IMR-90 (cell line): ENCODE measurements around the gene PAWR.

Experiments
- BHLHE40 ChIP-seq: fragments of 150-350 bp; IDR thresholded peaks from 2 replicates; pipeline ENCODE4 v1.6.1; 2016; ENCODE audit warnings: mild to moderate bottlenecking, low read depth, low read length
- CEBPB ChIP-seq: IDR thresholded peaks from 2 replicates; pipeline ENCODE4 v1.6.1; 2012; ENCODE audit warnings: low read depth, low read length, improper control_type of control experiment
- CTCF ChIP-seq: conservative IDR thresholded peaks from 2 replicates; pipeline ENCODE4 v1.5.1; 2012; ENCODE audit warnings: mild to moderate bottlenecking, low read depth, low read length, improper control_type of control experiment
- MAZ ChIP-seq: IDR thresholded peaks from 2 replicates; pipeline ENCODE4 v1.6.1; 2012; ENCODE audit warnings: low read depth, mild to moderate bottlenecking, low read length, improper control_type of control experiment, moderate library complexity, borderline replicate concordance
- MXI1 ChIP-seq: IDR thresholded peaks from 2 replicates; pipeline ENCODE4 v1.6.1; 2012; ENCODE audit warnings: low read depth, mild to moderate bottlenecking, low read length, moderate library complexity, borderline replicate concordance
- POLR2A ChIP-seq: IDR thresholded peaks from 2 replicates; pipeline ENCODE4 v1.6.1; 2012; ENCODE audit warnings: mild to moderate bottlenecking, low read depth, low read length
- RAD21 ChIP-seq: IDR thresholded peaks from 2 replicates; pipeline ENCODE4 v1.6.1; 2012; ENCODE audit warnings: low read length, improper control_type of control experiment
- SMC3 ChIP-seq: fragments of 150-350 bp; IDR thresholded peaks from 2 replicates; pipeline ENCODE4 v1.6.1; 2016; ENCODE audit warnings: low read depth, mild to moderate bottlenecking, antibody characterized with exemption, low read length, moderate library complexity

DNA sequence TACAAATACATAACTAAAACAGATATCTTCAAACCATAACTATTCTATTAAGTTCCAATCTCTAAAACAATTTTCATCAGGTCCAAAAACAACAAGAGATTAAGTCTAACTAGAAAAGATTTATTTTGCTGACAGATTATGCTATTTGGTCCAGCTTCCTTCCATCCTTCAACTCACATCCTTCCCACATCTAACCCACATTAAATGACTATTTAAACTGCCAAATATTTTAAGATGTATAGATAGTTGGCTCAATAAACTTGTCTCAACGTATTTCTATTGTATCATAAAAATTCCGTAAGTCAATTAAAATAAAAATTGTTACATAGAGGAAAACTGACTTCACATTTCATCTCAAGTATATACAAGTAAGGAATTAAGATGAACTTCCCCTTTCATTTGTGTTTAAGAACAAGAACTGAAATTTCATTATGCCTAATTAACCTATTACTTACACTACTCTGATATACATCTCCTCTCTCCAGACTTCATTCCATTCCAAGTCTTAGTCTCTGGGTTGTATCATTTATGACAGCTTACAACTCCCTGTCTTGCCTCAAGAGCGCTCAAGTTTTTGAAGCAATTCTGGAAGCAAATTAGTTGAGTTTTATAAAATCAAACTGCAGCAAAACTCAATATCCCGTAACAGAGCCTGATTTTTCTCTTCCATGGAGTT, 25.4 kb downstream of the PAWR start:
- no peak for TF ChIP-seq MAZ
- no peak for TF ChIP-seq CTCF
- TF ChIP-seq RAD21: no peak
- TF ChIP-seq CEBPB: no peak
- TF ChIP-seq POLR2A: no peak
- no peak for TF ChIP-seq MXI1
- TF ChIP-seq BHLHE40: no peak
- TF ChIP-seq SMC3: no peak
